Measurements from ENCODE around the gene CD300A.

DNA sequence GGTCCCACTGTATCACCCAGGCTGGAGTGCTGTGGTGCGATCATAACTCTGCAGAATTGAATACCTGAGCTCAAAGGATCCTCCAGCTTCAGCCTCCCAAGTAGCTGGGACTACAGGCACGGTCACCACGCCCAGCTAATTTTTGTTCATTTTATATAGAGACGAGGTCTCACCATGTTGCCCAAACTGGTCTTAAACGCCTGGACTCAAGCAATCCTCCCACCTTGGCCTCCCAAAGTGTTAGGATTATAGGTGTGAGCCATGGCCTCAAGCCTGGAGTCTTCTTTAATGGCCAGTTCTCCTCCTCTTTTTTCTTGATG is 64.4 kb downstream of the CD300A start:
- TF ChIP-seq, protein P1, sequence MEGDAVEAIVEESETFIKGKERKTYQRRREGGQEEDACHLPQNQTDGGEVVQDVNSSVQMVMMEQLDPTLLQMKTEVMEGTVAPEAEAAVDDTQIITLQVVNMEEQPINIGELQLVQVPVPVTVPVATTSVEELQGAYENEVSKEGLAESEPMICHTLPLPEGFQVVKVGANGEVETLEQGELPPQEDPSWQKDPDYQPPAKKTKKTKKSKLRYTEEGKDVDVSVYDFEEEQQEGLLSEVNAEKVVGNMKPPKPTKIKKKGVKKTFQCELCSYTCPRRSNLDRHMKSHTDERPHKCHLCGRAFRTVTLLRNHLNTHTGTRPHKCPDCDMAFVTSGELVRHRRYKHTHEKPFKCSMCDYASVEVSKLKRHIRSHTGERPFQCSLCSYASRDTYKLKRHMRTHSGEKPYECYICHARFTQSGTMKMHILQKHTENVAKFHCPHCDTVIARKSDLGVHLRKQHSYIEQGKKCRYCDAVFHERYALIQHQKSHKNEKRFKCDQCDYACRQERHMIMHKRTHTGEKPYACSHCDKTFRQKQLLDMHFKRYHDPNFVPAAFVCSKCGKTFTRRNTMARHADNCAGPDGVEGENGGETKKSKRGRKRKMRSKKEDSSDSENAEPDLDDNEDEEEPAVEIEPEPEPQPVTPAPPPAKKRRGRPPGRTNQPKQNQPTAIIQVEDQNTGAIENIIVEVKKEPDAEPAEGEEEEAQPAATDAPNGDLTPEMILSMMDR (IDR thresholded peaks at IDR 0.05; ENCODE audit: low read depth, low read length) = no peak
- no peak for TF ChIP-seq EZH2phosphoT487 (IDR thresholded peaks at IDR 0.05; ENCODE audit: low read depth)
